ENCODE data around the gene VSTM2L. TPM values are rescaled to one million over a fixed set of nuclear protein-coding genes. Genes with fewer than 3 reads are reported as not detected.

Gene VSTM2L
- polyA plus RNA-seq, 1 of the 3 experiments (the other 2 are of a cell fraction) = 5.1 TPM

DNA sequence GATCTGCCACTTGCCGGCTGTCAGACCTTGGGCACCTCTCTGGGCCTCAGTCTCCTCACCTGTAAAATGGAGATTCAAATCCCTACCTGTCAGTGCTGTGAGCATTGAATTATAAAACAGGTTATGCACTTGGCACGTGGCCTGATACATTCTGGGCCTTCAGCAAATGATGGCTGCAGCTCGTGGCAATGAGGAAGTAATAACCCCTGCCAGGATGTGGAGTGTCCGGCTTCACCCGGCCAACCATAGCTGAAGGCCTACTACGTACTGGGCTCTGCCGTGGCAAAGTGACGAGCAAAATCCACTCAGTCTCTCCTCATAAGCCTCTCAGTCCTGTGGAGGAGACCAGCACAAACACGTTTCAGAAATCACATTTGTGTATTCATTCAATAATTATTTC, 10.9 kb upstream of the VSTM2L start:
- no peak for DNase-seq
- TF ChIP-seq POLR2AphosphoS5 (IDR thresholded peaks at IDR 0.05; ENCODE audit: low read depth, low read length) (no peak), SIN3A (IDR thresholded peaks at IDR 0.05; ENCODE audit: borderline replicate concordance, low read depth, low read length) (no peak), ELF1 (IDR thresholded peaks at IDR 0.05) (no peak), TCF12 (IDR thresholded peaks at IDR 0.05) (no peak), RXRA (IDR thresholded peaks at IDR 0.05; ENCODE audit: borderline replicate concordance, low read depth) (no peak), YY1 (IDR thresholded peaks at IDR 0.05; ENCODE audit: low read depth) (no peak)
- TF ChIP-seq, protein P1, sequence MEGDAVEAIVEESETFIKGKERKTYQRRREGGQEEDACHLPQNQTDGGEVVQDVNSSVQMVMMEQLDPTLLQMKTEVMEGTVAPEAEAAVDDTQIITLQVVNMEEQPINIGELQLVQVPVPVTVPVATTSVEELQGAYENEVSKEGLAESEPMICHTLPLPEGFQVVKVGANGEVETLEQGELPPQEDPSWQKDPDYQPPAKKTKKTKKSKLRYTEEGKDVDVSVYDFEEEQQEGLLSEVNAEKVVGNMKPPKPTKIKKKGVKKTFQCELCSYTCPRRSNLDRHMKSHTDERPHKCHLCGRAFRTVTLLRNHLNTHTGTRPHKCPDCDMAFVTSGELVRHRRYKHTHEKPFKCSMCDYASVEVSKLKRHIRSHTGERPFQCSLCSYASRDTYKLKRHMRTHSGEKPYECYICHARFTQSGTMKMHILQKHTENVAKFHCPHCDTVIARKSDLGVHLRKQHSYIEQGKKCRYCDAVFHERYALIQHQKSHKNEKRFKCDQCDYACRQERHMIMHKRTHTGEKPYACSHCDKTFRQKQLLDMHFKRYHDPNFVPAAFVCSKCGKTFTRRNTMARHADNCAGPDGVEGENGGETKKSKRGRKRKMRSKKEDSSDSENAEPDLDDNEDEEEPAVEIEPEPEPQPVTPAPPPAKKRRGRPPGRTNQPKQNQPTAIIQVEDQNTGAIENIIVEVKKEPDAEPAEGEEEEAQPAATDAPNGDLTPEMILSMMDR (IDR thresholded peaks at IDR 0.05) = no peak
- Histone ChIP-seq H3K4me3 (ENCODE audit: low read depth in 2 of 2, low read length in 1 of 2) (no peak overlapping the region), H3K27me3 (ENCODE audit: insufficient read depth) (no peaks in the 10 kb centered on the region), H3K79me2 (ENCODE audit: insufficient read depth) (no peaks in the 10 kb centered on the region), H3K4me1 (ENCODE audit: control insufficient read depth in 1 of 2, insufficient read depth in 2 of 2, low read depth in 1 of 2, low read length in 1 of 2) (peaks cover 0 to under 1% of the 10 kb centered on the region in 2 experiments; a peak in 1 of 4 replicates), H3K4me2 (no peak overlapping the region), H3K36me3 (replicated peaks in 1 of 2; ENCODE audit: control insufficient read depth in 1 of 2, insufficient read depth in 2 of 2, low read length in 1 of 2) (no peaks in the 10 kb centered on the region), H3K27ac (ENCODE audit: low read depth in 2 of 2, low read length in 1 of 2) (no peak overlapping the region), H3K9me2 (no peaks in the 10 kb centered on the region), H3K9ac (no peak overlapping the region), H4K20me1 (ENCODE audit: insufficient read depth) (no peaks in the 10 kb centered on the region), H3F3A (replicated peaks; ENCODE audit: insufficient read depth) (no peaks in the 10 kb centered on the region), H3K9me3 (no peaks in the 10 kb centered on the region), H2AFZ (ENCODE audit: low read depth) (no peak overlapping the region)
- 74% methylated on average over 9 of the region's 9 CpGs for WGBS (ENCODE audit: low lambda C conversion rate)
- POLR2A ChIA-PET = no interaction called here
- CTCF ChIA-PET = interaction anchor here (1.2 to 5.1 kb wide), 6 partner anchors 11 to 330 kb away, joined by 3 to 33 read pairs (median 4); partner anchors contain the start of gene VSTM2L

DNA sequence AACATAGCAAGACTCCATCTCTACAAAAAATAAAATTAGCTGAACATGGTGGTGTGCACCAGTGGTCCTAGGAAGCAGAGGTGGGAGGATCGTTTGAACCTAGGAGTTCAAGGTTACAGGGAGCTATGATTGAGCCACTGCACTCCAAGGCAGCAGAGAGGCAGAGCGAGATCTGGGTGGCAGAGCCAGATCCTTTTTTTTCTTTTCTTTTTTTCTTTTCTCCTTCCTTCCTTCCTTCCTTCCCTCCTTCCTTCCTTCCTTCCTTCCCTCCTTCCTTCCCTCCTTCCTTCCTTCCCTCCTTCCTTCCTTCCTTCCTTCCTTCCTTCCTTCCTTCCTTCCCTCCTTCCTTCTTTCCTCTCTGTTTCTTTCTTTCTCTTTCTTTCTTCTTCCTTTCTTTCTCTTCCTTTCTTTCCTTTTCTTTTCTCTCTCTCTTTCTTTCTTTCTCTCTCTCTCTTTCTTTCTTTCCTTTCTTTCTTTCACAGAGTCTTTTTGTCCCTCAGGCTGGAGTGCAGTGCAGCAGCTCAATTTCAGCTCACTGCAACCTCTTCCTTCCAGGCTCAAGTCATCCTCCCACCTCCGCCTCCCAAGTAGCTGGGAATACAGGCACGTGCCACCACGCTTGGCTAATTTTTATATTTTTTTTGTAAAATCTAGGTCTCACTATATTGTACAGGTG, 9.2 kb upstream of the VSTM2L start:
- CTCF ChIA-PET = interaction anchor here (0.7 to 5.1 kb wide), 5 partner anchors 9 to 329 kb away, joined by 3 to 33 read pairs (median 5); partner anchors contain the start of gene VSTM2L
- no peak for DNase-seq
- TF ChIP-seq JUND (IDR thresholded peaks at IDR 0.05) = no peak
- no peak for TF ChIP-seq FOSL2 (IDR thresholded peaks at IDR 0.05; ENCODE audit: borderline replicate concordance, low read depth)
- TF ChIP-seq EP300 (IDR thresholded peaks at IDR 0.05; ENCODE audit: borderline replicate concordance in 1 of 2, low read depth in 1 of 2, low read length in 1 of 2) = no peak
- TF ChIP-seq, protein P2, sequence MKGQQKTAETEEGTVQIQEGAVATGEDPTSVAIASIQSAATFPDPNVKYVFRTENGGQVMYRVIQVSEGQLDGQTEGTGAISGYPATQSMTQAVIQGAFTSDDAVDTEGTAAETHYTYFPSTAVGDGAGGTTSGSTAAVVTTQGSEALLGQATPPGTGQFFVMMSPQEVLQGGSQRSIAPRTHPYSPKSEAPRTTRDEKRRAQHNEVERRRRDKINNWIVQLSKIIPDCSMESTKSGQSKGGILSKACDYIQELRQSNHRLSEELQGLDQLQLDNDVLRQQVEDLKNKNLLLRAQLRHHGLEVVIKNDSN (IDR thresholded peaks at IDR 0.05; ENCODE audit: borderline replicate concordance, low read depth) = no peak
- TF ChIP-seq RFX5 (IDR thresholded peaks at IDR 0.05; ENCODE audit: low read length) = no peak
- TF ChIP-seq MXI1 (IDR thresholded peaks at IDR 0.05; ENCODE audit: low read depth, low read length) = no peak
- no peak for TF ChIP-seq MEF2A (IDR thresholded peaks at IDR 0.05; ENCODE audit: borderline replicate concordance, low read depth)
- no peak for TF ChIP-seq FOXM1 (IDR thresholded peaks at IDR 0.05; ENCODE audit: low read depth)
- no peak for TF ChIP-seq RXRA (IDR thresholded peaks at IDR 0.05; ENCODE audit: borderline replicate concordance, low read depth)
- TF ChIP-seq, protein P3, sequence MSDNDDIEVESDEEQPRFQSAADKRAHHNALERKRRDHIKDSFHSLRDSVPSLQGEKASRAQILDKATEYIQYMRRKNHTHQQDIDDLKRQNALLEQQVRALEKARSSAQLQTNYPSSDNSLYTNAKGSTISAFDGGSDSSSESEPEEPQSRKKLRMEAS (IDR thresholded peaks at IDR 0.05; ENCODE audit: low read depth) = no peak
- no peak for TF ChIP-seq POLR2AphosphoS5 (IDR thresholded peaks at IDR 0.05; ENCODE audit: low read depth, low read length)
- TF ChIP-seq FOXJ3 (CRISPR knock-in tag; IDR thresholded peaks at IDR 0.05) = no peak
- TF ChIP-seq TEAD4 (IDR thresholded peaks at IDR 0.05; ENCODE audit: borderline replicate concordance, insufficient read depth) = no peak
- TF ChIP-seq, protein P4, sequence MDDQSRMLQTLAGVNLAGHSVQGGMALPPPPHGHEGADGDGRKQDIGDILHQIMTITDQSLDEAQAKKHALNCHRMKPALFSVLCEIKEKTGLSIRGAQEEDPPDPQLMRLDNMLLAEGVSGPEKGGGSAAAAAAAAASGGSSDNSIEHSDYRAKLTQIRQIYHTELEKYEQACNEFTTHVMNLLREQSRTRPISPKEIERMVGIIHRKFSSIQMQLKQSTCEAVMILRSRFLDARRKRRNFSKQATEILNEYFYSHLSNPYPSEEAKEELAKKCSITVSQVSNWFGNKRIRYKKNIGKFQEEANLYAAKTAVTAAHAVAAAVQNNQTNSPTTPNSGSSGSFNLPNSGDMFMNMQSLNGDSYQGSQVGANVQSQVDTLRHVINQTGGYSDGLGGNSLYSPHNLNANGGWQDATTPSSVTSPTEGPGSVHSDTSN (IDR thresholded peaks at IDR 0.05) = no peak
- TF ChIP-seq TCF12 (IDR thresholded peaks at IDR 0.05) = no peak
- no peak for TF ChIP-seq RAD21 (IDR thresholded peaks at IDR 0.05; ENCODE audit: low read length)
- TF ChIP-seq SIN3A (IDR thresholded peaks at IDR 0.05; ENCODE audit: borderline replicate concordance, low read depth, low read length) = no peak
- TF ChIP-seq GABPA (IDR thresholded peaks at IDR 0.05; ENCODE audit: low read depth) = no peak

More for the DNA sequence above, 9.2 kb upstream of the VSTM2L start:
- Histone ChIP-seq H3K4me1 (ENCODE audit: control insufficient read depth in 1 of 2, insufficient read depth in 2 of 2, low read depth in 1 of 2, low read length in 1 of 2) (peaks cover 4 to 5% of the 10 kb centered on the region in 2 experiments; a peak in 2 of 4 replicates), H3K27ac (ENCODE audit: low read depth in 2 of 2, low read length in 1 of 2) (no peak overlapping the region), H3K4me2 (no peak overlapping the region), H3K9me3 (no peaks in the 10 kb centered on the region), H3K79me2 (ENCODE audit: insufficient read depth) (no peaks in the 10 kb centered on the region), H3K4me3 (ENCODE audit: low read depth in 2 of 2, low read length in 1 of 2) (no peak overlapping the region), H3F3A (replicated peaks; ENCODE audit: insufficient read depth) (no peaks in the 10 kb centered on the region), H3K36me3 (replicated peaks in 1 of 2; ENCODE audit: control insufficient read depth in 1 of 2, insufficient read depth in 2 of 2, low read length in 1 of 2) (no peaks in the 10 kb centered on the region), H4K20me1 (ENCODE audit: insufficient read depth) (no peaks in the 10 kb centered on the region), H2AFZ (ENCODE audit: low read depth) (no peak overlapping the region), H3K27me3 (ENCODE audit: insufficient read depth) (no peaks in the 10 kb centered on the region), H3K9ac (no peak overlapping the region), H3K9me2 (no peaks in the 10 kb centered on the region)
- POLR2A ChIA-PET = no interaction called here
- WGBS (ENCODE audit: low lambda C conversion rate) = 69% methylated on average over 5 of the region's 5 CpGs

All from SK-N-SH (cell line).